ENCODE results near the gene PPP1R13L. TPM values are rescaled to one million over a fixed set of nuclear protein-coding genes. Genes with fewer than 3 reads are reported as not detected.

The PPP1R13L gene
- total RNA-seq (2022; extraction: Qiagen RNA extraction) = 32.7 to 42.5 TPM (median 39.9 TPM) in 5 replicates

DNA sequence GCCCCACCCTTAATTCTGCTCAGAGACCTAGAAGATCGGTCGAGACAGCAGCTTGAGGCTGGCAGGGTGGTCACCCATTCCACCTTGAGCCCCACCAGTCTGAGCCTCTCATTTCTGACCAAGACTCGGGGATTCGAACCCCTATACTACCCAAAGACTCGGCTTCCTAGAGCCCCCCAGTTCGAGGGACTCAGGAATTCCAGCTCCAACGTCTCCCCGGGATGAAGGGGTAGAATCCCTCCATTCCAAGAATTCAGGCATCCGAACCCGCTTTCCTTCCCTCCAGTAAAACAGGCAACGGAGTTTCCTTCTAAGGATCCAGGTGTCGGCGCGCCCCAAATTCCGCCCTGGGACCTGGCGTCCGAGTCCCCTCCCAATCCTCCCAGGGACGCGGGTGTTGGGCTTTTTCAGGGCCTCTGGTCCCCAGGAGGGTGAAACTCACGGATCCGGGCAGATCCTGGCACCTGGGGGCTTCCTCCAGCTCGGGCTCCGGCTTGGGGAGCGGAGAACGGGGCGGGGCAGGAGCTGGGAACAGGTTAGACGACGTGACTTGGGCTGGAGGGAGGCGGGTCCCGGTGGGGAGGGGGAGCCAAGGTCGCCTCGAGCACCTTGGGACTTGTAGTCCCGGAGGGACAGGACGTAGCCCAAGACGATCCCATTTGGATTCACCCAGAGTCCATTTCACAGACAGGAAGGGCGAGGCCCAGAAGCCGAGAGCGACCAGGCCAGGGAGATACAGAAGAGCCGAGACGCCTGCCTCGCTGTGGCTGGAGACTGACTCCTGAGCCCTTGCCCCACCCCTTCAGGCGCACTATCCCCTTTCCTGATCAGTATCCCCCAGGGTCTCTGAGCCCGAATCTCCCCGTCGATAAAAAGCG is at the start of gene PPP1R13L:
Gene PPP1R13L, minus strand, starts transcription at position 513 of the 878 bp plus-strand sequence. CDS start 6,751 bp downstream, outside the sequence.

GRCh38 chr19:45423589-45424190 is 18.8 kb upstream of the PPP1R13L start, which contains the start of gene ERCC1:
TSS of gene ERCC1 (minus strand) at chr19:45423917. CDS start at chr19:45423374, 543 bp downstream.

GRCh38 chr19:45406226-45407090 is 1.6 kb upstream of the PPP1R13L start, which contains the start of gene POLR1G:
TSS of gene POLR1G (plus strand) at chr19:45406644. CDS start at chr19:45406697, 53 bp downstream.

GRCh38 chr19:45370410-45371204 is 34.3 kb downstream of the PPP1R13L start, which contains the start of gene ERCC2:
TSS of gene ERCC2 (minus strand) at chr19:45370573. CDS start at chr19:45370540, 33 bp downstream.

GRCh38 chr19:45340232-45340898 is 64.5 kb downstream of the PPP1R13L start, which contains the start of gene KLC3:
TSS of gene KLC3 (plus strand) at chr19:45340750. CDS start at chr19:45345542, 4,792 bp downstream.

Other genes starting within 250 kb of the PPP1R13L start
- 0.33 to 0.73 TPM (median 0.57 TPM) in 5 replicates for gene NKPD1, start 244.1 kb downstream of the PPP1R13L start, total RNA-seq (2022; extraction: Qiagen RNA extraction)
- 35.3 to 49.4 TPM (median 42.2 TPM) in 5 replicates for gene TRAPPC6A, start 226.8 kb downstream of the PPP1R13L start, total RNA-seq (2022; extraction: Qiagen RNA extraction)
- 20.2 to 27.5 TPM (median 25.3 TPM) in 5 replicates for gene BLOC1S3, start 226.3 kb downstream of the PPP1R13L start, total RNA-seq (2022; extraction: Qiagen RNA extraction)
- 1.5 to 1.8 TPM (median 1.6 TPM) in 5 replicates for gene EXOC3L2, start 159.7 kb downstream of the PPP1R13L start, total RNA-seq (2022; extraction: Qiagen RNA extraction)
- gene MARK4, start 153.8 kb downstream of the PPP1R13L start, total RNA-seq (2022; extraction: Qiagen RNA extraction) = 5.9 to 10.0 TPM (median 8.0 TPM) in 5 replicates
- not detected in 5 replicates for gene CKM, start 82.2 kb downstream of the PPP1R13L start, total RNA-seq (2022; extraction: Qiagen RNA extraction)
- 0.91 to 1.4 TPM (median 1.1 TPM) in 5 replicates for gene KLC3, start 64.3 kb downstream of the PPP1R13L start, total RNA-seq (2022; extraction: Qiagen RNA extraction)
- 11.7 to 13.6 TPM (median 12.9 TPM) in 5 replicates for gene ERCC2, start 34.5 kb downstream of the PPP1R13L start, total RNA-seq (2022; extraction: Qiagen RNA extraction)
- 43.6 to 52.2 TPM (median 46.4 TPM) in 5 replicates for gene POLR1G, start 1.6 kb upstream of the PPP1R13L start, total RNA-seq (2022; extraction: Qiagen RNA extraction)
- gene ERCC1, start 18.8 kb upstream of the PPP1R13L start, total RNA-seq (2022; extraction: Qiagen RNA extraction) = 146 to 172 TPM (median 160 TPM) in 5 replicates
- gene FOSB, start 62.9 kb upstream of the PPP1R13L start, total RNA-seq (2022; extraction: Qiagen RNA extraction) = 12.2 to 18.7 TPM (median 15.8 TPM) in 5 replicates
- 11.5 to 16.1 TPM (median 12.5 TPM) in 5 replicates for gene RTN2, start 92.0 kb upstream of the PPP1R13L start, total RNA-seq (2022; extraction: Qiagen RNA extraction)
- 7.1 to 10.4 TPM (median 8.1 TPM) in 5 replicates for gene PPM1N, start 93.4 kb upstream of the PPP1R13L start, total RNA-seq (2022; extraction: Qiagen RNA extraction)
- gene VASP, start 102.4 kb upstream of the PPP1R13L start, total RNA-seq (2022; extraction: Qiagen RNA extraction) = 180 to 230 TPM (median 218 TPM) in 5 replicates
- 11.8 to 20.0 TPM (median 17.5 TPM) in 5 replicates for gene OPA3, start 179.7 kb upstream of the PPP1R13L start, total RNA-seq (2022; extraction: Qiagen RNA extraction)
- 0.19 to 0.79 TPM (median 0.39 TPM) in 5 replicates for gene GPR4, start 197.1 kb upstream of the PPP1R13L start, total RNA-seq (2022; extraction: Qiagen RNA extraction)
- 18.4 to 27.7 TPM (median 24.5 TPM) in 5 replicates for gene EML2, start 234.3 kb upstream of the PPP1R13L start, total RNA-seq (2022; extraction: Qiagen RNA extraction)

Measured in A549 treated with Mapracorat at 1 μM for 4 hours (cell line).